NCI-H2196 treated with DMSO at 0.1 percent for 48 hours (cell line): ENCODE measurements around the gene MID1.
A peak's percentile ranks its signal among the peaks of the same experiment; 100 is the strongest.

Experiments used
- DNase-seq: peaks from one replicate; lab custom pipeline; 2025; ENCODE audit not compliant: unreplicated experiment; lab: John Stamatoyannopoulos, UW

MID1 gene, protein sequence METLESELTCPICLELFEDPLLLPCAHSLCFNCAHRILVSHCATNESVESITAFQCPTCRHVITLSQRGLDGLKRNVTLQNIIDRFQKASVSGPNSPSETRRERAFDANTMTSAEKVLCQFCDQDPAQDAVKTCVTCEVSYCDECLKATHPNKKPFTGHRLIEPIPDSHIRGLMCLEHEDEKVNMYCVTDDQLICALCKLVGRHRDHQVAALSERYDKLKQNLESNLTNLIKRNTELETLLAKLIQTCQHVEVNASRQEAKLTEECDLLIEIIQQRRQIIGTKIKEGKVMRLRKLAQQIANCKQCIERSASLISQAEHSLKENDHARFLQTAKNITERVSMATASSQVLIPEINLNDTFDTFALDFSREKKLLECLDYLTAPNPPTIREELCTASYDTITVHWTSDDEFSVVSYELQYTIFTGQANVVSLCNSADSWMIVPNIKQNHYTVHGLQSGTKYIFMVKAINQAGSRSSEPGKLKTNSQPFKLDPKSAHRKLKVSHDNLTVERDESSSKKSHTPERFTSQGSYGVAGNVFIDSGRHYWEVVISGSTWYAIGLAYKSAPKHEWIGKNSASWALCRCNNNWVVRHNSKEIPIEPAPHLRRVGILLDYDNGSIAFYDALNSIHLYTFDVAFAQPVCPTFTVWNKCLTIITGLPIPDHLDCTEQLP

GRCh38 chrX:10620121-10620699 is at the start of gene MID1:
TSS of gene MID1 (minus strand) at chrX:10620585. CDS start at chrX:10567547, 53,038 bp downstream.
- DNase-seq, result peak; percentile 10

DNA sequence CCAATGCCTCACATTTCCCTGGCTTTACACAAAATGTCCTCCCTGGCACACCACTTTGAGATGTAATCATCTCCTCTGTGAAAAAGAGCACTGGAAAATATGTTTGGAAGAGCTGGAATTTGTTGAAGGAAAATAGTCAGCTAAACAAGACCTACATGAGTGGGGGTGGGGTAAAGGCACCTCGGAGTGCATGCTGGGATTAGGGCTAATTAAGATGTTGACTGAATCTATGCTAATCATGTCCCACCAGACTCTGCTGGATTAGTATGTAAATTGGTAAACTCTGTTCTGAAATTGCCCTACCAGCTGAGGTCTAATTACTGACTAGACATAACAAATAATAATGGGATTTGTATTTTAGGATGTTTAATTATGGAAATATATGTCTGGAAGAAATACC is 46.8 kb upstream of the MID1 start:
- no peak for DNase-seq

GRCh38 chrX:10666102-10666501 is 45.7 kb upstream of the MID1 start:
- no peak for DNase-seq

- no peak for DNase-seq
These were observed 45.3 kb upstream of the MID1 start for GRCh38 chrX:10665681-10666080.

GRCh38 chrX:10660171-10660570 is 39.8 kb upstream of the MID1 start:
- no peak for DNase-seq

- DNase-seq, result peak; percentile 51
These were observed 35.8 kb upstream of the MID1 start for GRCh38 chrX:10656214-10656613.

GRCh38 chrX:10654960-10655359 is 34.6 kb upstream of the MID1 start:
- no peak for DNase-seq

DNA sequence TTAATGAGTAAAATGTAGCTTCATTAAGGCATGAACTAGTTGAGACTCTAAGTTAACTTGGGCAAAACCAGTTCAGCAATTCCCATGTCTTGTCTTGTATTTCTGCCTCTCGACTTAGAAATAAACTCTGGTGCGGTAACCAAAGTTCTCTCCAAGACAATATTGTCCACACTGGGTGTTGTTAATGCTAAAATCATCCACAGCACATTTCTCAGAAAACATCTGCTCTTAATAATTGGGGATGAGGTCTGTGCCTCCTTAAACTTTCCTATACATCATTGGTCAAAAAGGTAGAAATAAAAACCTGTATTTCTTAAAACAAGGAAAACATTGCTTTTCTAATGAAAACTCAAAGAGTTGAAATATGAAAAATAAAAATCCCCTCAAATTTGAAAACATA is 32.9 kb upstream of the MID1 start:
- no peak for DNase-seq

DNA sequence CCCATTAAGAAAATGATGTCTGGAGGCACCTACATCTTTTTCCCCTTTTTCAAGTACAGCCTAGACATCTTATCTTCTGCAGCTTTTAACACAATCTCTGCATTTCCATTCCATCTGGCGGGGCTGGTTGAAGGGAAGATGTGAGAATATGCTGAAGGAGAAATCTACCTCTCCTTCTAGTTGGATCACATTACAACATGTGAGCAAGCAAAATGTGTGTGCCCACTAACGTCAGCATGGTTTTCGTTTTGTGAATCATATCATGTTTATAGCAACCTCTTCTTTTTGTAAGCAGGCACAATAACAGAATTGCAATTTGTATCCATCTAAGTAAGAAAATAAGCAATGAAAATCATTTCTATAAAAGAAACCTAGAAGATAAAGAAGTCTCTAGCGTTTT is 28.9 kb upstream of the MID1 start:
- DNase-seq, result no peak

DNA sequence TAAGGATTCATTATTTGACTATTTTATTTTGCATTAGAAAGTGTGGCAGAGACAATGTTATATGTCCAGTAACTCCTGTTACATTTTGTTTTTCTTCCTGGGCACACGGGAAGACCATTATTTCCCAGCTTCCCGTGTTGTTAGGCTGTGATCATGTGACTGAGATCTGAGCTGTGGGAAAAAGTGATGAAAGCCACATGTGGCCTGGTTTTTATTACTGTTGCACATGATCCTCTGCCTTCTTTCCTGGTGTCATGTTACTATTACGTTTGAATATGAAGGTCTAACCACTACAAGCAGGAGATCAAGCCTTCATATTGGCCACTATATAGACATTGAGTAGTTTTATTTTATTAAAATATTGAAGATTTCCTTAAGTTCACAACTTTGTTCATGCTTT is 28.2 kb upstream of the MID1 start:
- DNase-seq, result no peak

- no peak for DNase-seq
These were observed 16.5 kb upstream of the MID1 start for GRCh38 chrX:10636851-10637250.

DNA sequence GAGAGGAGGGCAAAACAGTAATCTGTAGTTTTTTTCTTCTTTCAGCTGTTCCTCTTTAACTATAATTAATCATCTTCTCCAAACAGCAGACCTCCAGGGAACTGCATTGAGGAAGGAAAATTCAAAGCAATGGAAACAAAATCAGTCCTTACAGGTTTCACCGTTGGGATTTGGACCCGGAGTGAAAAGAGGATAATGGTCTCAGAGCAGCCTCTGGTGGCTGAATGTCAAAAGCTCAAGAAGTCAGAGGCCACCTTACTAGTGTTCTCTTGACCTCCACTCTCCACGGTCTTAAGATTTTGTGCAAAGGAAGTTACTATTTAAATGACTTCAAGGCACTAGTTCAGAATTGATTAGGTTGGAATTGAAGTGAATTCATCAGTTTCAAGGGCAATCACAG is 16.0 kb upstream of the MID1 start:
- peak; percentile 11 for DNase-seq

DNA sequence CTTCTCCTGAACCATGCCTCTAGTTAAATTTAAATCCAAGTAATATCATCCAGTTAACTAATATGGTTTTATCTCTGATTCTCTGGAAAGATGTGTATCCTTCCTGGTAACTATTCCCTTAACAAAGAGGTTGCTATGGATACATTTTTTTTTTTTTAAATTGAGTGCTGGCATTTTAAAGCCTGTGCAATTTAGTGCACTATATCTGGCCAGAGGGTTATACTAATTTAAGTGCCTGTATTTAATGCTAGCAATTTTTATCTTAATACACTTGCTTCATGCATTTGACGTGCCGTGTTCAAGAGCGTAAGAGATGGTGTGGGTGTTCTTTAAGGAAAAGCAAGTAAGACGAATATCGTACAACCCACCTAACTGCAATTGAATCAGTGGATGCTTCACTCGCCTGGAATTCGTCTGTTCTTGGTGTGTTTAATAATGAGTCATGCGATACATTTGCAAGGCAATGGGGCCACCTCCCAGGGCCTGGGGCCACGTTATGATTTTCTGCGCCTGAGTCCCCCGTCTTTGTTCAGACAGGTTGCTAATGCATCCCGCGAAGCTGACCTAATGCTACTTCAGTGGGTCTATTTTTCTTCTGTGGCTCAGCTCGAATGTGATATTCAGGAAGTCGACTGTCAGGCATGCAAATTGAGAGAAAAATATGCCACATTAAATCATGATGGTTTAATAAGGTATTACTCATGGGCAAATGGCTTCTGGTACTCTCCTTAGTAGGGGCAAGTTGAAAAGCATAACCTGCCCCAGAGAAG is 14.2 kb upstream of the MID1 start:
- DNase-seq, result no peak

GRCh38 chrX:10633722-10634121 is 13.3 kb upstream of the MID1 start:
- peak; percentile 9 for DNase-seq

- no peak for DNase-seq
These were observed 11.2 kb upstream of the MID1 start for GRCh38 chrX:10631416-10632145.

DNA sequence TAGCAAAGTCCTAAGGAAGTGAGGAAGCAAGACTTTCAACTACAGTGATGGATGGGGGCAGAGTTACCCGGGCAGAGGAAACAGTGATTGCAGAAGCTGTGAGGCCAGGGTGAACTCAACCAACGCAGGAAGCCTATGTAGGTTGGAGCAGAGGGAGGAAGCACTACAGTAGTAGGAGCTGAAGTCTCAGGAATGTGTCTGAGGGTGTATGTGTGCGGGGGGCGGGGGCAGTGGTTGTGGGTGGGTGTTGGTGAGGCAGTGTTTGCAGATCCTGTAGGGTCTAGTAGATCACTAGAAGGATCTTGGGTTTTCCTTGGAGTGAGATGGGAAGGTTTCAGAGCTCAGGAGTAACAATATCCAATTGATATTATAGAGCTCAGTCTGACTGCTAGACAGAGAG is 9.9 kb upstream of the MID1 start:
- no peak for DNase-seq

- DNase-seq, result no peak
These were observed 9.5 kb upstream of the MID1 start for GRCh38 chrX:10629905-10630304.

GRCh38 chrX:10628906-10629305 is 8.5 kb upstream of the MID1 start:
- no peak for DNase-seq

- no peak for DNase-seq
These were observed 1.8 kb upstream of the MID1 start for GRCh38 chrX:10622197-10622596.

DNA sequence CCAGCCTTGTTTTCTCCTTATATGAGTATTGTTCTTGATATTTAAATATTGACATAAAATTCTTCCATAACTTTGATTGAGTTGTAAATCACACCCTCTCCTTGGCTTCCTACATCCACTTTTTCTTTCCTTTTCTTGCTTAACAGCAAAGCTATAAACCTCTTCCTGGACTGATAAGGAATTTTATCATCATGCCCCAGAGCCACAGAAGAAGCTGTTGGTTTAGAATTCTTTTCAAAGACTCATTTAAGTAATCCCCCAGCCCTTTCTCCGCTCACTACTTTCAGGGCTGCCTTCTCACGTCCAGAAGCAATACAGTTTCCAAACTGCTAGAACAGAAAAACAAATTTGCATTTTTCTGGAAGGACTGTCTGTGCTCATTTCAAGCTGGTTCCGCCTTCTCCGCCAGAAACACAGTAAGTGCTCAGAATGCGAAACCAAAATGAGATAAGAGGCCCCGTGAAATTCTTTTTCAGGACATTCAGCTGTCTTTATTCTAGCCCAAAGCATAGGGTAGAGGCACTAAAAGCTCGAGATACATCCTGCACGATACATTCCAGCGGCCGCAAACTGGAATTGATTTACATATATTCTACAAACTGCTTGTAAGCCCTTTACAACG is 849 bp downstream of the MID1 start:
- no peak for DNase-seq
